Measurements from ENCODE around the gene ASCC1. TPM values are rescaled to one million over a fixed set of nuclear protein-coding genes. Genes with fewer than 3 reads are reported as not detected.

The ASCC1 gene, protein sequence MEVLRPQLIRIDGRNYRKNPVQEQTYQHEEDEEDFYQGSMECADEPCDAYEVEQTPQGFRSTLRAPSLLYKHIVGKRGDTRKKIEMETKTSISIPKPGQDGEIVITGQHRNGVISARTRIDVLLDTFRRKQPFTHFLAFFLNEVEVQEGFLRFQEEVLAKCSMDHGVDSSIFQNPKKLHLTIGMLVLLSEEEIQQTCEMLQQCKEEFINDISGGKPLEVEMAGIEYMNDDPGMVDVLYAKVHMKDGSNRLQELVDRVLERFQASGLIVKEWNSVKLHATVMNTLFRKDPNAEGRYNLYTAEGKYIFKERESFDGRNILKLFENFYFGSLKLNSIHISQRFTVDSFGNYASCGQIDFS
- 35.4 TPM for total RNA-seq
- long read RNA-seq, transcript ASCC1-202 (10 exons, 2,002 nt) = major isoform, 5 of 22 reads
- long read RNA-seq, partial matches to known transcripts = 2 of 22 reads
- long read RNA-seq, other reads (novel, unspliced or antisense) = 15 of 22 reads

DNA sequence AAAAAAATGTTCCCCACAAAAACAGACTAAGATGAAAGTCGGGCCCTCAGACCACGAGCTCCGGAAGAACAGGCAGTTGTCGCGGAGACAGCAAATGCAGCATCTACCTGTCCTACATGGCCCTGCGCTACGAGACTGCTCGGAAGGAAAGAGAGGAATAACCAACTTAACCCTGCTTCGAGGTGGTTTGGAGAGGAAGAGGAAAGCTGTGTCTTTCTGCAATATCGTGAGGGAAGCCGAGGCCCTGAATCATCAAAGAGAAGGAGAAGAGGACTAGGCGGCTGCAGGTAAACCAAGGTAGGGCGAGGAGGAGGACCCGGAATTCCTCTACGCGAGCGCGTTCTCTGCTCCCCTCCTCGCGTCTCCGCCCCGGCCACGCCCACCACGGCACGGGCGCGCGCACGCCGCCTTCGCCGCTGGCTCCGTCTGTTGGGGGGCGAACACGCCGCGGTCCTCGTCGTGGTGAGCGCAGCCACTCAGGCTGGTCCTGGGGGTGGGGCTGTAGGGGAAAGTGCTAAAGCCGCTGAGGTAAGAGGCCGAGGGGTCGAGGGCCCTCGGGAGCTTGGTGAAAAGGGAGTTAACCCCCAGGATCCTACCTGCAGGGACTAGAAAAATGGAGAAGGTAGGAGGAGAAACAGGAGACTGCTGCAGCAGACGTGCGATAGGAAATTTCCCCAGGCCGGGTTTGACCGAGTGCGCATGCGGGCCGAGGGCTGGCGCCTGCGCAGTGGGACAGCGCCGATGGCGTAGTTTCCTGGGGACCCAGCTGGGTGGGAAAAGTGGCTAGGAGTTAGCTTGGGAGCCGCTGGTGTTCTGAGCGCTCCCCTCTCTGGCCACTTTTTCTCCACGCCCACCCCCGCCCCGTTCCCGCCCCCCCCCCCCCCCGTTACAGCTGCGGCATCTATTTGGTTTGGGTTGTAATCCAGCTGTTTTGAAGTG lies at the start of gene ASCC1, which contains the start of gene ANAPC16:
TSS of gene ASCC1 (minus strand) at position 666 of the 939 bp plus-strand sequence. CDS start 2,978 bp downstream, outside the sequence.
TSS of gene ANAPC16 (plus strand) at position 402 of the 939 bp plus-strand sequence. CDS start 7,903 bp downstream, outside the sequence.
- ATAC-seq = peak; percentile 98
- peak; percentile 96 for DNase-seq (ENCODE audit: missing footprints)
- intact Hi-C loops (cut with DNase I) = loop anchor here (2.0 to 5.0 kb wide), 3 partner anchors 44 to 84 kb away; partner anchors contain the start of gene DDIT4

DNA sequence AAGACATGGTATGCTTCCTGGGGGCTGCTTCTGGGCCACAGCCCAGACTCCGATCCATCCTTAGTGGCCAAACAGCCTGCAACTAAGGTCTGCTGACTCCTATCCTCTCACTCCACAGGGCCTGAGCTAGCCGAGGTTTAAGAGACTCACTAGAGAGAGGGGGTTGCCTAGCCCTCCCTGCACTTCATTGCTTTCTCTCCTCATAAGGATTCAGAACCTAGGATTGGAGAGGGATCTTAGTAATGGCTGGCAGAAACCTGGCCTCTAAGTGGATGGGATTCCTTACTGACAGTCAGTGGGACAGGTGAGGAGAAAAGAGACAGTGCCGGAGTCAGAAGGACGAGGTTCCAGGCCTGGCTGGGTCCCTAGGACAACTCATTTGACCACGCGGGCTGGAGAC lies 49.4 kb upstream of the ASCC1 start:
- ATAC-seq = no peak
- intact Hi-C loops (cut with DNase I) = no loop called here
- no peak for DNase-seq (ENCODE audit: missing footprints)

DNA sequence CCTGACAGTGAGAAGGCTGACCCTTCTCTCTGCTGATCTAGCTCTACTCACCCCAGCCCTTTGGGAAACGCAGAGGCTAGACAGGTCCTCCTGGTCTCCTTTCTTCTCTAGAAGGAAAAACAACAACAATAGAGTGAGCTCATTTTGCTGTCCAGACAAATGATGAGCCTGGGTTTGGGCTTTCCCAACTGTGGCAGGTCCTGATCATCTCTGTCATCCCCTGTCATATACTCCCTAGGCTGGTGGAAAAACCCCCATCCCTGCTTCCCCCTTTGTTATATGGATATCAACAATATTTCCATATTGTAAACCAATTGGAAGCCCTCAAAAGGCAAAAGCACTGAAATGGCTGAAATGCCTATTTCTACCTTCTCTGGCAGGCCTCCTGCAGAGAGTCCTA lies 48.5 kb upstream of the ASCC1 start:
- DNase-seq (ENCODE audit: missing footprints) = no peak

DNA sequence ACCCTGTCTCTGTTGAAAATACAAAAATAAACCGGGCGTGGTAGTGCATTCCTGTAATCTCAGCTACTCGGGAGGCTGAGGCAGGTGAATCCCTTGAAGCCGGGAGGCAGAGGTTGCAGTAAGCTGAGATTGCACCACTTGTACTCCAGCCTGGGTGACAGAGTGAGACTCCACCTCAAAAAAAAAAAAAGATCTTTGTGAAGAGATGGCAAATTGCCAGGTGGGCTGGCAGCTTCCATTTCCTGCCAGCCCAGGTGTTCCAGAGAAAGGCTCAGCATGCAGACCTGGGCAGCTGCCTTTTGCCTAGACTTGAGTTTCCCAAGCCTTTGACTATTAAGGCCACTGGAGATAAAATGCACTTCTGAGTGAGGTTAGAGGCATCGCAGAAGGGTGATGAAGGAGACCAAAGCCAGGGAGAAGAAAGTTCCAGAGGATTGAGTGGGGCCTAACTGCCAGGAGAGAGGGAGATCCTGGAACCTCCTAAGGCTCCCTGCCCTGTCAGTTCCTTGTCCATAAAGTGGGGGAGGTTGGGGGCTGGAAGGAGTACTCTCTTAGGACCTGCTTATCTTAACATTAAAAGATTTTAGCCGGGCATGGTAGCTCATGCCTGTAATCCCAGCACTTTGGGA lies 47.7 kb upstream of the ASCC1 start:
- ATAC-seq = no peak

More for the DNA sequence above, 48.5 kb upstream of the ASCC1 start:
- ATAC-seq = no peak
- intact Hi-C loops (cut with DNase I) = no loop called here

DNA sequence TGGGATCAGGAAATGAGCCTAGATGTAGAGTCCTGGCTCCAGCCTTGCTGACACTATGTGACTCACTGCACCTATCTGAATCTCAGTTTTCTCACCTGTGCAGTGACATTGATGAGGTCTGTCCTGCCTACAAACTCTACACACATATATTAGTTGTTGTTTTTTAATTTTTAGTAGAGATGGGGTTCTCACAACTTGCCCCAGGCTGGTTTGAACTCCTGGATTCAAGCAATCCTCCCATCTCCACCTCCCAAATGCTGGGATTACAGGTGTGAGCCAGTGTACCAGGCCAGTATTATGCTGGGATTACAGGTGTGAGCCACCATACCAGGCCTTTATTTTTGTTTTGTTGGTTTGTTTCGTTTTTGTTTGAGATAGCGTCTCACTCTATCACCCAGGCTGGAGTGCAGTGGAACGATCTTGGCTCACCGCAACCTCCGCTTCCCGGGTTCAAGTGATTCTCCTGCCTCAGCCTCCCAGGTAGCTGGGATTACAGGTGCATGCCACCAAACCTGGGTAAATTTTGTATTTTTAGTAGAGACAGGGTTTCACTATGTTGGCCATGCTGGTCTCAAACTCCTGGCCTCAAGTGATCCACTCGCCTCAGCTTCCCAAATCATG lies 45.8 kb upstream of the ASCC1 start:
- DNase-seq (ENCODE audit: missing footprints) = no peak
- intact Hi-C loops (cut with DNase I) = no loop called here
- ATAC-seq = no peak

More for the DNA sequence above, 47.7 kb upstream of the ASCC1 start:
- DNase-seq (ENCODE audit: missing footprints) = no peak
- intact Hi-C loops (cut with DNase I) = no loop called here

DNA sequence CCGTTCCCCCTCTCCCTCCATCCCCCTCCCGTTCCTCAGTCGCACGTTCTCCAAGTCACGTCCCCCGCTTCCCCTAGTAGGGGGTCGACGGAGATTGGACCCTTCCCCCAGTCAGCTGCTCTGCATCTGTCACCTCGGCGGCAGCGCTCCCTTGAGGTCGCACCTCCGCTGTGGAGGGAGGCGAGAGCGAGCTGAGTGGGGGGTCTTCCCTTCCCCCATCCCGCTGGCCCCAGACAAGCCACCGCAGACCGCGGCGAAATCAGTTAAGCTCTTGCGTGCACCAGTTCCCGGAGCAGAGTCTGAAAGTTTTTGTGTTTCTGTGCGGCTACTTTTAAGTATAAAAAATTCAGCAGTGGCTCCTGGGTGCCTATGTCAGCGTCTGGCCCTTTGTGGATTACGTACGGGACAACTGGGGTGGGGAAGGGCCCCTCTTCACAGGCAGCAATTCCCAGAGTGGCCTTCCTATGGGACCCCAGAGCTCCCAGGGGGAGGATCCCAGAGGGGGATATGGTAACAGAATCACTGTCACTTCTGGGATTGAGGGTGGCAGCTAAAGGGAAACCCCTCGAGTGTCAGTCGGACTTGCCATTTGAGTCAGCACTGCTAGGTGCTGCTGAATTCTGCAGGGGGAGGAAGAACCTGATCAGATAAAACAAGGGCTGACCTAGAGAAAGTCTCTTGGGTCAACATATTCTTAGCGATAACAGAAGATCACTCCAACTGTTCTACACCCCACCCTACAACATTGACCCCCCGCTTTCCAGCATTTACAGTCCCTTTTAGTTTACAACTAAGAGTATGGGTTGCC lies 45.1 kb upstream of the ASCC1 start:
- intact Hi-C loops (cut with DNase I) = loop anchor here (1.0 kb wide), 1 partner anchor 12 kb away; the partner anchor contains the start of gene DDIT4
- peak; percentile 5 for ATAC-seq
- DNase-seq (ENCODE audit: missing footprints) = no peak

DNA sequence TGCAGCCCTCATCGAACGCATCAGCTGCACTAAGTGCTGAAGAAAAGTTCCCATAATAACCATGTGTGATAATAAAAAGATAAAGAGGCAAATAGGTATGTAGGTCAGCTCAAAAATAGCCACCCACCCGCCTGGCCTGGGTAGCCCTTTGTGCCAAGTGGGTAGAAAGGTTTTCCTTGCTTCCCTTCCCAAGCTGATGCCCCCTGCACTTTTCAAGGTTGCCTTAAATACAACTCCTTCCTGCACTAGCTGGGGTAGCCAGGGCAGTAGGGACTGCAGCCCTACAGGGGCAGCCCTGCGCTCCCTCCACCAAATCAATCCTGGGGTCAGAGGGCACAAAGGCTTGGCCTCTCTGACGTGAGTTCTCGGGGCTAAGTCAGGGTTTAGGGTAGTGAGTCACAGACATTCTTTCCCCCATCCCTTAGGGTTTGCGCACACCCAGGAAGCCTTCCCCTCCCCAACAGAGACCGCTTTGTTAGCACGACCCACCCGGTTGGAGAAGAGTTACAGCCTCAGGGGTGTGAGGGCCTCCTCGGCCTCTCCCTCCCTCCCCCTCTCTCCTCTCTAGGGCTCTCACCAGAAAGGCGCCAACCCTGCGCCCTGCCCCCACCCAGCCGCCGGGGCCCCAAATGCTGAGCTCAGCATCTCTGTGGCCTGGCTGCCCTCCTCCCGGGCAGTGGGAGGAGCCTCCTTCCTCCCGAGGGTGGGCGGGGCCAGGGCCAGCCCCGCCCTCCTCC lies 44.3 kb upstream of the ASCC1 start:
- ATAC-seq (peak; percentile 90), DNase-seq (ENCODE audit: missing footprints) (peak; percentile 91)
- intact Hi-C loops (cut with DNase I) = loop anchor here (1.0 kb wide), 1 partner anchor 13 kb away; the partner anchor contains the start of gene DDIT4

DNA sequence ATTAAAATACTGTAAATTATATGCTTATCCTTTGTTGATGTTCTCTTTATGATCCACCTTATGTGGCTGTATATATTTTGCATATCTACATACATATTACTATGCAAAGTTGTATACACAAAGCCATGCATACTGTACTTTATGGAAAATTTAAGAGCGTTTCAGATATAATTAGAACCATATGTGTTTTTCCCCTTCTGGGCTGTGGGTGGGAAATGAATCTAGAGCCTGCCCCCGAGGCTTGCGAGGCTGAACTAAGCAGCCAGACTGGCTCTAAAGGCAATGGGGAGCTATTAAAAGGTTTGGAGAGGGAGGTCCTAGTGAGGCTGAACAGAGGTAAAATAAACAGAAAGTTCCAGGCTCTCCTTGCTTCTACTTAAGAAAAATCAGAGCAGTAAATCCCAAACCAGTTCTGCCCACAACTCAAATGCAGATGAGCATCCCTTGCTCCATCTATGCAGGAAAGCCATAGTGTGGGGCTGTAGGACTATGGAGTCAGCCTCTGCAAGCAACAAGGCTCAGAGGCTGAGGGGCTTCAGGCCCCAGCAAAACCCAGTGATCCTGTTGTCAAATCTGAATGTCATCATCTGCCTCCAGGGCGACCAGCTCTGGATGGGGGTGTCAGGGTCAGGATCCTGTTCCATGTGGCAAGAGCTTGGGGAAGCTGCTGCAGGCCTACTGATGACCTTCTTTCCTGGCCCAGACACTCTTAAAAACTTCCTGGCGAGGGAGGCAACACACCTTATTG lies 43.6 kb upstream of the ASCC1 start:
- DNase-seq (ENCODE audit: missing footprints) (no peak), ATAC-seq (no peak)
- intact Hi-C loops (cut with DNase I) = loop anchor here (1.0 kb wide), 1 partner anchor 14 kb away; the partner anchor contains the start of gene DDIT4

DNA sequence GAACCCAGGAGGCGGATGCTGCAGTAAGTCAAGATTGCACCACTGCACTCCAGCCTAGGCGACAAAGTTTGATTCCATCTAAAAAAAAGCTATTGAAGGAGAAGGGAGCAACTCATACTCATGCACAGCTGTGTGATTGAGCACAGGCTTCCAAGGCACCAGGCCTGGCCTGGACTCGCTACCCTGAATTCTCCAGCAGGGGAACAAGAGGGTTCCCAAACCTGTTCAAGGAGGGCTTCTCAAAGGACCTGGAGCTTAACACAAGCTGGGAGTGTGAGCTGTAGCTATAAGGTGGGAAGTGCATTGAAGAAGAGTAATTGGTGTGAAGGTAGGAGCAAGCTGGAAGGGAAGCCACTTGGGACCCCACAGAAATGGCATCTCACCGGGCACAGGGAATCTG lies 42.5 kb upstream of the ASCC1 start:
- no peak for ATAC-seq
- DNase-seq (ENCODE audit: missing footprints) = no peak
- intact Hi-C loops (cut with DNase I) = no loop called here

DNA sequence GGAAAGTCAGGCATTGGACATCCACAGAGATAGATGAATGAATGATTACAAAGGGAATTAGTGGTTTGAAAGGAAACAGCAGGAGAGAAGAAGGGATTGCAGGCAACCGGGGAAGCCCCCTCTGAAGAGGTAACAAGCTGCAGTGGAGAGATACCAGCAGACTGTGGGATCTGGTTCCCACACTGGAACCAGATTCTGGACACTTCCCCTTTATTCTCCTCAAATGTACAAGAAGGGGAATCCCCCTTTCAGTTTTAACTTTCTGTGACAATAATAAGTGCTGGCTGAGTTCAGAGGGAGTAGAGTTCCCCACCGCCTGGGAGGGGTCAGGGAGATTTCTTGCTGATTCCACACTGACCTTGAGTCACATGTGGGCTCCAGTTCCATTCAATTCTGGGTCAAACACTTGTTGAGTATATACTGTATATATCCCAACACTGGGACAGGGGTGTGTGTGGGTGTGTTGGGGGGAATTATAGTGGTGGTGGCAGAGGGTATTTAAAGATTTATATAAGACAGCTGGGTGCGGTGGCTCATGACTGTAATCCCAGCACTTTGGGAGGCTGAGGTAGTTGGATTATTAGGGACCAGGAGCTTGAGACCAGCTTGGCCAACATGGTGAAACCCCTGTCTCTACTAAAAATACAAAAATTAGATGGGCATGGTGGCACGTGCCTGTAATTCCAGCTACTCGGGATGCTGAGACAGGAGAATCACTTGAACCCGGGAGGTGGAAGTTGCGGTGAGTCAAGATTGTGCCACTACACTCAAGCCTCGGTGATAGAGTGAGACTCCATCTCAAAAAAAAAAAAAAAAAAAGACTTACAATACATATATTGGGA lies 41.2 kb upstream of the ASCC1 start:
- ATAC-seq (peak; percentile 3), DNase-seq (ENCODE audit: missing footprints) (no peak)
- intact Hi-C loops (cut with DNase I) = no loop called here

DNA sequence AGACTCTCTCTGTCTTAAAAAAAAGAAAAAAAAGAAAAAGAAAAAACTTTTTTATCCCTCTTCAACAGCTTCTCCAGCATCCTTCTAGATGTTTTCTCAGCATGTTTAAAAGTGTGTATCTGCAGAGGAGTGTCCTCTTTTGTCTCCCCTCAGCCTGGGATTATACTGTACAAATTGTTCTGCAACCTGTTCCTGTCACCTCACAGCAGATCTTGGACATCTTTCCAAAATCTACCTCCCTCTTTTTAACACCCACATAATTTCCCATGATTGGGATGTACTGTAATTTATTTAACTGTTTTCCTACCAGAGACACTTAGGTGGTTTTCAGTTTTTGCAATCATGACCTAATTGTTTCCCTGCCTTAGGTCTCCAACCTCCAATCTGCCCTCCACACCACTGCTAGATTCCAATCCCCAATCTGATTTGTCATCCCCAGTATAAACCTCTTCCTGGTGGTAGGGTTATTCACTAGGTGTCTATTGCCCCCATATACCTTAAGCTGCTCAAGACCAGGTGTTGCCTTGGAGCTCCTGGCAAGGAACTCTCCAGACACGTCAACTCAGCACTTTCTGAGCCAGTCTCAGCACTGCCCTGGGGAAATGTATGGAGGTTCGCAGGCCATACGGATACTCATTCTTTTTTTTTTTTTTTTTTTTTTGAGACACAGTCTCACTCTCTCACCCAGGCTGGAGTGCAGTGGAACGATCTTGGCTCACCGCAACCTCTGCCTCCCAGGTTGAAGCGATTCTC lies 40.1 kb upstream of the ASCC1 start:
- intact Hi-C loops (cut with DNase I) = no loop called here
- DNase-seq (ENCODE audit: missing footprints) (no peak), ATAC-seq (no peak)

DNA sequence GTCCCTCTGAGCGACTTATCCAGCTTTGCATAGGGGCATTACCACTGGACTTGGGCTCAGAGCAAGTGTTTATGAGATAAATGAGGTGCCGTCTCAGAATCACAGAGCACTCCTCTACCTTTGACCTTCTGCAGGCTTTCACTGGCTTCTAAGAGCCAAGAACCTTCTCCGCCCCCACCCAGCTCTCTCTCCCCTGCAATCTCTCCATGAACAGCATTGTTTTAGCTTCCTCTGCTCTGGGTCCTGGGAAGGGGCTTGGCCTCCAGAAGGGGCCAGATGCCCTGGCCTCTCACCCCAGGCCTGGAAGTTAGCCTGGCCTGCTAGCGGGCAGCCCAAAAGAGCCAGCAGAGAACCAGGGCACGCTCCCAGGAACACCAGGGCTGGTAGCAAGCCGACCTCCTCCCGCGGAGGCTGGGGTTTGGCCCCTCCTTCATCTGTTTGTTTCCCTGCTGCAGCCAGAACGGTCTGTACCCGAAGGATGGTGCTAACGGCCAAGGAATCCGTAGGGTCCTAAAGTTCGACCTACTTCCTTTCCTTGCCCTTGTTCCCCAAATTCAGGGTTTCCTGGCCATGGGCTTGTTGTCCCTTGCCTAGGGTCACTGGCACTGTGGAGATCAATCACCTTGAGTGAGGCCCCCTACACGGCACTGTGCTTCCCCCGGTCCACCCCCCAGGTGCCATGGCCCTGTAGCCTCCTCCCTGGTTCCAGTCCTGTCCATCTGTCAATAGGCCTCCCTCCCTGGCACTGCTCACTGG lies 38.9 kb upstream of the ASCC1 start:
- ATAC-seq (peak; percentile 91), DNase-seq (ENCODE audit: missing footprints) (peak; percentile 93)
- intact Hi-C loops (cut with DNase I) = no loop called here

DNA sequence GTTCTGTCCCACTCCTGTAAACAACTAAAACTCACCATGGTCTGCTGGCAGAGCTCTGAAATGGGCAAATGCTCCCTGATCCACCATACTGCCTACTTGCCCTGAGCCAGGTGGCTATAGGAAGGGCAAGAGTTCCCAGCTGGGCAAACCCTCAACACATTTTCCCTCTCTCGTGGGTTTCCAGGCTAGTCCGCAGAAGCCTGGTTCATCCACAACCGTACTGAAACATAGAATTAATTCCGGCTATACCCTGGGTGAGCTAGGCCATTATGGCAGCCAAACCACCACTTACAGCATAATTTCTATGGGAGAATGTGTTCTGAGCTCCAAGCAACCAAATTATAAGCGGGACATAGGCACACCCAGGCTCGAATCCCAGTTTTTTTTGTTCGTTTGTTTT lies 37.5 kb upstream of the ASCC1 start:
- no peak for DNase-seq (ENCODE audit: missing footprints)
- intact Hi-C loops (cut with DNase I) = no loop called here
- no peak for ATAC-seq

DNA sequence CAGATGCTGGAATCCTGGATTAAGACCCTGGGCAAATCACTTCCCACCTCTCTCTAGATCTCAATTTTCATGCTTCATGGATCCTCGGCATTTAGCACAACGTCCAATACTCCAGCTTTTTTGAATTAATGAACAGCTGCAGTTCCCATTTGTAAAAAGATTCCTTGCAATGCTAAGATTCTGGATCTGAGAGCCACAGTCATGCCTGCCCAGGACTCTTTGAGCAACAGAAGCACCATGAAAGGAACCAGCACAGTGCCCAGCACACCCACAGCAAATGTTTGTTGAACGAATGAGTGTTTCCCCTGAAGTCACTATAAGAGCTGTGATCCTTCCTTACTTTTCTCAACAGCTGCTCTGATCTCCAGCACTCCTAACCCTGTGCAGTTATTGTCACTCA lies 36.9 kb upstream of the ASCC1 start:
- no peak for DNase-seq (ENCODE audit: missing footprints)

More for the DNA sequence above, 36.9 kb upstream of the ASCC1 start:
- intact Hi-C loops (cut with DNase I) = no loop called here
- ATAC-seq = no peak

All from Right ventricle myocardium inferior (tissue), 1 donor.